PC-3 (cell line): ENCODE data around the gene LIN37. TPM values are rescaled to one million over a fixed set of nuclear protein-coding genes. Genes with fewer than 3 reads are reported as not detected.

Experiments used
- ATAC-seq: fragments of 200-7000 bp; cut with Tn5 transposase; 2 replicates; pipeline ENCODE4 v1.9.1; 2020; ENCODE audit warnings: mild to moderate bottlenecking, moderate library complexity
- BruUV-seq: library from RNA; stranded (reverse); fragments of 400-500 nt; replicated peaks from 2 replicates; lab custom pipeline; 2021; lab: Mats Ljungman, UMichigan
- CTCF ChIA-PET: fragments of 300-600 bp; sonication (Branson Sonifier 250); formaldehyde crosslinking; loops from one replicate; lab custom pipeline; 2022; ENCODE audit warnings: antibody characterized with exemption; lab: Charles Lee
- POLR2A ChIA-PET: fragments of 300-600 bp; sonication (Branson Sonifier 250); formaldehyde crosslinking; loops from one replicate; lab custom pipeline; 2022; ENCODE audit warnings: antibody characterized with exemption; ENCODE audit not compliant: unreplicated experiment; lab: Charles Lee
- DNase-seq: peaks from one replicate; pipeline ENCODE4 v3.0.0-alpha.2; 2015
- H2AFZ ChIP-seq: fragments of 300-600 bp; sonication (generic); 2 replicates; pipeline ENCODE4 v1.6.0; 2016; ENCODE audit warnings: antibody characterized with exemption, low read length
- H3F3A ChIP-seq: fragments of 300-600 bp; sonication (generic); one replicate; pipeline ENCODE4 v1.6.0; 2017; ENCODE audit warnings: antibody characterized with exemption, low read length, control low read depth, mild to moderate bottlenecking; ENCODE audit not compliant: unreplicated experiment
- H3K27ac ChIP-seq: fragments of 300-600 bp; sonication (generic); 2 replicates; pipeline ENCODE4 v1.5.1; 2016; ENCODE audit warnings: mild to moderate bottlenecking, low read length
- H3K27me3 ChIP-seq: fragments of 300-600 bp; sonication (generic); 2 replicates; pipeline ENCODE4 v1.6.1; 2016; ENCODE audit warnings: low read length, mixed read lengths
- H3K36me3 ChIP-seq: fragments of 300-600 bp; sonication (generic); 2 replicates; pipeline ENCODE4 v1.6.1; 2016; ENCODE audit warnings: low read depth, mixed run types, low read length, mixed read lengths
- H3K4me1 ChIP-seq: fragments of 300-600 bp; sonication (generic); 2 replicates; pipeline ENCODE4 v1.5.1; 2016; ENCODE audit warnings: low read length; ENCODE audit not compliant: insufficient read depth
- H3K4me2 ChIP-seq: fragments of 300-600 bp; sonication (generic); 2 replicates; pipeline ENCODE4 v1.6.0; 2016; ENCODE audit warnings: low read length
- H3K4me3 ChIP-seq: fragments of 300-600 bp; sonication (generic); 2 replicates; pipeline ENCODE4 v1.5.1; 2016; ENCODE audit warnings: mild to moderate bottlenecking, low read length, mixed read lengths
- H3K79me2 ChIP-seq: fragments of 300-600 bp; sonication (generic); 2 replicates; pipeline ENCODE4 v1.6.1; 2017; ENCODE audit warnings: low read length, mixed read lengths
- H3K9ac ChIP-seq: fragments of 300-600 bp; sonication (generic); 2 replicates; pipeline ENCODE4 v1.6.0; 2016; ENCODE audit warnings: mild to moderate bottlenecking, low read length
- H3K9me2 ChIP-seq: fragments of 300-600 bp; sonication (generic); replicated peaks from 2 replicates; pipeline ENCODE4 v1.6.1; 2016; ENCODE audit warnings: mixed run types, low read length, mixed read lengths
- H3K9me3 ChIP-seq: fragments of 300-600 bp; sonication (generic); 2 replicates; pipeline ENCODE4 v1.6.1; 2016; ENCODE audit warnings: low read length, mixed read lengths
- H4K20me1 ChIP-seq: fragments of 300-600 bp; sonication (generic); 2 replicates; pipeline ENCODE4 v1.6.1; 2016; ENCODE audit warnings: low read length, mixed read lengths
- CTCF ChIP-seq: fragments of 300-600 bp; sonication (generic); conservative IDR thresholded peaks from 2 replicates; pipeline ENCODE4 v1.5.1; 2017; ENCODE audit warnings: antibody characterized with exemption, low read depth, mild to moderate bottlenecking, low read length
- EZH2 ChIP-seq: fragments of 300-600 bp; sonication (generic); IDR thresholded peaks from one replicate; pipeline ENCODE4 v1.6.1; 2017; ENCODE audit warnings: antibody characterized with exemption, mild to moderate bottlenecking, low read length; ENCODE audit not compliant: unreplicated experiment
- EZH2phosphoT487 ChIP-seq: fragments of 300-600 bp; sonication (generic); IDR thresholded peaks from 2 replicates; pipeline ENCODE4 v1.6.1; 2018; ENCODE audit warnings: mild to moderate bottlenecking, antibody characterized with exemption, low read length, borderline replicate concordance
- intact Hi-C: fragments of 100-400 bp; cut with micrococcal nuclease; formaldehyde crosslinking; loops from 2 replicates; pipeline ENCODE4 v1.9.0; 2023
- total RNA-seq: library from RNA; depleted of rRNA; stranded (reverse); fragments of >200 nt; gene quantifications from 2 replicates; pipeline ENCODE4 v1.2.3, GENCODE V29; 2014

Gene LIN37
- total RNA-seq, 1 experiment from 2014 or later, result 8.2 TPM

- Histone ChIP-seq H4K20me1 (no peaks in the 10 kb centered on the region), H3K4me3 (peak within 1 kb of the TSS; percentile 90), H3K27ac (peak within 1 kb of the TSS; percentile 92), H3K9me2 (no peaks in the 10 kb centered on the region), H3K4me1 (peaks cover 27% of the 10 kb centered on the region), H3K4me2 (peak within 1 kb of the TSS; percentile 96), H3F3A (no peaks in the 10 kb centered on the region), H3K79me2 (peaks cover 26% of the 10 kb centered on the region), H3K36me3 (no peaks in the 10 kb centered on the region), H2AFZ (peak within 1 kb of the TSS; percentile 88), H3K27me3 (no peaks in the 10 kb centered on the region), H3K9me3 (no peaks in the 10 kb centered on the region), H3K9ac (peak within 1 kb of the TSS; percentile 96)
- POLR2A ChIA-PET, result interaction anchor here (0.7 kb wide), 1 partner anchor 32 kb away, joined by 7 read pairs; no protein-coding TSS in a partner anchor
- CTCF ChIA-PET, result no interaction called here
- ATAC-seq, result peak; percentile 61
- intact Hi-C loops, result loop anchor here (2.0 kb wide), 1 partner anchor 29 kb away; no protein-coding TSS in a partner anchor
- no peak for TF ChIP-seq EZH2
- TF ChIP-seq CTCF, result no peak
- no peak for TF ChIP-seq EZH2phosphoT487
- TSS peak; percentile 40 for BruUV-seq
- peak; percentile 98 for DNase-seq
These were observed 2.9 kb upstream of the LIN37 start, which contains the start of the genes PSENEN and U2AF1L4 for GRCh38 chr19:35745328-35746086. TSS of gene PSENEN (plus strand) at chr19:35745651. CDS start at chr19:35745931, 280 bp downstream. TSS of gene U2AF1L4 (minus strand) at chr19:35745418. CDS start at chr19:35745391, 27 bp downstream.

GRCh38 chr19:35746087-35746462 lies 2.3 kb upstream of the LIN37 start:
- no peaks in the 10 kb centered on the region for H3K36me3 ChIP-seq
- BruUV-seq, result no TSS peak
- no peak for ATAC-seq
- peak overlapping the region; percentile 69 for H2AFZ ChIP-seq
- peaks cover 26% of the 10 kb centered on the region for H3K79me2 ChIP-seq
- H4K20me1 ChIP-seq, result no peaks in the 10 kb centered on the region
- H3K4me2 ChIP-seq, result peak overlapping the region; percentile 96
- no peaks in the 10 kb centered on the region for H3K9me3 ChIP-seq
- TF ChIP-seq EZH2 (no peak), CTCF (no peak), EZH2phosphoT487 (no peak)
- peak overlapping the region; percentile 96 for H3K9ac ChIP-seq
- H3K4me3 ChIP-seq, result peak overlapping the region; percentile 90
- no peaks in the 10 kb centered on the region for H3K27me3 ChIP-seq
- H3F3A ChIP-seq, result no peaks in the 10 kb centered on the region
- no peak for DNase-seq
- H3K27ac ChIP-seq, result no peak overlapping the region
- CTCF ChIA-PET, result no interaction called here
- intact Hi-C loops, result no loop called here
- POLR2A ChIA-PET, result no interaction called here
- H3K9me2 ChIP-seq, result no peaks in the 10 kb centered on the region
- peaks cover 23% of the 10 kb centered on the region for H3K4me1 ChIP-seq

DNA sequence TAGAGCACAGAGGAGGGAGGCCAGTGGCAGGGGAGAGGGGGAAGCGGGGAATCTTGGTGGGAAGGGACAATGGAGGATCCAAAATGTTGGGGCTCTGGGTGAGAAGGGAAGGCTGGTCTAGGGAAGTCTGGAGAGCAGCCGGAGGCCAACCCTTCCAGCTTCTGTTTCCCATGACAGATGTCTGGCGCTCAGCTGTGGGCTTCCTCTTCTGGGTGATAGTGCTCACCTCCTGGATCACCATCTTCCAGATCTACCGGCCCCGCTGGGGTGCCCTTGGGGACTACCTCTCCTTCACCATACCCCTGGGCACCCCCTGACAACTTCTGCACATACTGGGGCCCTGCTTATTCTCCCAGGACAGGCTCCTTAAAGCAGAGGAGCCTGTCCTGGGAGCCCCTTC lies 1.8 kb upstream of the LIN37 start:
- intact Hi-C loops, result no loop called here

More for the DNA sequence above, 1.8 kb upstream of the LIN37 start:
- CTCF ChIA-PET, result no interaction called here
- POLR2A ChIA-PET, result no interaction called here
- H3K79me2 ChIP-seq, result peaks cover 26% of the 10 kb centered on the region
- no peak overlapping the region for H3K27ac ChIP-seq
- H4K20me1 ChIP-seq, result no peaks in the 10 kb centered on the region
- no peaks in the 10 kb centered on the region for H3K9me3 ChIP-seq
- H3F3A ChIP-seq, result no peaks in the 10 kb centered on the region
- BruUV-seq, result no TSS peak
- ATAC-seq, result no peak
- no peaks in the 10 kb centered on the region for H3K9me2 ChIP-seq
- peaks cover 23% of the 10 kb centered on the region for H3K4me1 ChIP-seq
- H3K27me3 ChIP-seq, result no peaks in the 10 kb centered on the region
- no peak for DNase-seq
- H2AFZ ChIP-seq, result no peak overlapping the region
- H3K36me3 ChIP-seq, result no peaks in the 10 kb centered on the region
- H3K4me2 ChIP-seq, result peak overlapping the region; percentile 96
- H3K9ac ChIP-seq, result peak overlapping the region; percentile 96
- TF ChIP-seq CTCF (no peak), EZH2phosphoT487 (no peak), EZH2 (no peak)
- H3K4me3 ChIP-seq, result peak overlapping the region; percentile 90
